Iris pigment epithelial cell (primary cell): ENCODE results near the gene CREB3L1.

ENCODE experiments used
- DNase-seq: peaks from one replicate; pipeline ENCODE4 v3.0.0-alpha.2; 2011; ENCODE audit warnings: low read depth

CREB3L1 gene, protein sequence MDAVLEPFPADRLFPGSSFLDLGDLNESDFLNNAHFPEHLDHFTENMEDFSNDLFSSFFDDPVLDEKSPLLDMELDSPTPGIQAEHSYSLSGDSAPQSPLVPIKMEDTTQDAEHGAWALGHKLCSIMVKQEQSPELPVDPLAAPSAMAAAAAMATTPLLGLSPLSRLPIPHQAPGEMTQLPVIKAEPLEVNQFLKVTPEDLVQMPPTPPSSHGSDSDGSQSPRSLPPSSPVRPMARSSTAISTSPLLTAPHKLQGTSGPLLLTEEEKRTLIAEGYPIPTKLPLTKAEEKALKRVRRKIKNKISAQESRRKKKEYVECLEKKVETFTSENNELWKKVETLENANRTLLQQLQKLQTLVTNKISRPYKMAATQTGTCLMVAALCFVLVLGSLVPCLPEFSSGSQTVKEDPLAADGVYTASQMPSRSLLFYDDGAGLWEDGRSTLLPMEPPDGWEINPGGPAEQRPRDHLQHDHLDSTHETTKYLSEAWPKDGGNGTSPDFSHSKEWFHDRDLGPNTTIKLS

DNA sequence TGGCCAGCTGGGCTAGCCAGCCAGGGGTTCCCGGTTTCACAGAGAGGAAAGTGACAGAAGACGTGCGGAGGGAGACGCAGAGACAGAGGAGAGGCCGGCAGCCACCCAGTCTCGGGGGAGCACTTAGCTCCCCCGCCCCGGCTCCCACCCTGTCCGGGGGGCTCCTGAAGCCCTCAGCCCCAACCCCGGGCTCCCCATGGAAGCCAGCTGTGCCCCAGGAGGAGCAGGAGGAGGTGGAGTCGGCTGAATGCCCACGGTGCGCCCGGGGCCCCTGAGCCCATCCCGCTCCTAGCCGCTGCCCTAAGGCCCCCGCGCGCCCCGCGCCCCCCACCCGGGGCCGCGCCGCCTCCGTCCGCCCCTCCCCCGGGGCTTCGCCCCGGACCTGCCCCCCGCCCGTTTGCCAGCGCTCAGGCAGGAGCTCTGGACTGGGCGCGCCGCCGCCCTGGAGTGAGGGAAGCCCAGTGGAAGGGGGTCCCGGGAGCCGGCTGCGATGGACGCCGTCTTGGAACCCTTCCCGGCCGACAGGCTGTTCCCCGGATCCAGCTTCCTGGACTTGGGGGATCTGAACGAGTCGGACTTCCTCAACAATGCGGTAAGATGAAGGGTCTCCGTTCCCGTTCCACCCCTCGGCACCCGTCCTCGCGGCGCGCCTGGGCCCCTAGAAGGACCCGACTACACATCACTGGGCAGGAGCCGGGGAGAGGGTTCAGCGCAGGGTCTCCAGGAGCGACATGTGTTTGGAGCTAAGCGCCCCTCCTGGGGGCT is at the start of gene CREB3L1:
Gene CREB3L1, plus strand, starts transcription at position 41 of the 765 bp plus-strand sequence. Its CDS starts 450 bp downstream, at position 491.
- DNase-seq, result no peak

DNA sequence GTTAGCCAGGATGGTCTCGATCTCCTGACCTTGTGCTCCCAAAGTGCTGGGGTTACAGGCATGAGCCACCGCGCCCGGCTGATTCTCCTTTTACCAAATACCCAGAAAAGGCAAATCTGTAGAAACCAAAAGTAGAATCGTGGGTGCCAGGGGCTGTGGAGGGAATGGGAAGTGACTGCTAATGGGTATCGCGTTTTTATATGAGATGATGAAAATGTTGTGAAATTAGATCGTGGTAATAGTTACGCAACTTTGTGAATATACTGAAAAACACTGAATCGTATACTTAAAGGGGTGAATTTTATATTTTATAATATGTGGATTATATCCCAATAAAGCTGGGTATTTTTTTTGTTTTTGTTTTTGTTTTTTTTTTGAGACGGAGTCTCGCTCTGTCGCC is 48.2 kb upstream of the CREB3L1 start:
- DNase-seq, result no peak

DNA sequence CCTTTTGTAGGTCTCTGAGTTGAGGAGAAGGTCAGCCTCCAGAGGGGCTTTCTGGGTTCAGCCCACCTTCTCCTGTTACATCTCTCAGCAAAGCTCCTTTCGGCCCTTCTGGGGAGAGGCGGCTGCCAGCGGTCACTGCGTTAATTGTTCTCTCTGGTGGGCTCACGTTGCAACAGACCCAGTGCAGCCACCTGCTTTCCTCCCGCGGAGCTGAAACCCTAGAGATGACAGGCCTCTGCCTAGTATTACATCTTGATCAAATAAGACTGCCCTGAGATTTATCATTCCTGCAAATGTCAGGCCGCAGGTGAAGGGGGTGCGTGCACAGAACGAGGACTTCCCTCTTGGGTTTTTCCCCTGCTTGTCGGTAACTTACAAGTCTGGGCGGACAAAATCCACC is 43.2 kb upstream of the CREB3L1 start:
- no peak for DNase-seq

DNA sequence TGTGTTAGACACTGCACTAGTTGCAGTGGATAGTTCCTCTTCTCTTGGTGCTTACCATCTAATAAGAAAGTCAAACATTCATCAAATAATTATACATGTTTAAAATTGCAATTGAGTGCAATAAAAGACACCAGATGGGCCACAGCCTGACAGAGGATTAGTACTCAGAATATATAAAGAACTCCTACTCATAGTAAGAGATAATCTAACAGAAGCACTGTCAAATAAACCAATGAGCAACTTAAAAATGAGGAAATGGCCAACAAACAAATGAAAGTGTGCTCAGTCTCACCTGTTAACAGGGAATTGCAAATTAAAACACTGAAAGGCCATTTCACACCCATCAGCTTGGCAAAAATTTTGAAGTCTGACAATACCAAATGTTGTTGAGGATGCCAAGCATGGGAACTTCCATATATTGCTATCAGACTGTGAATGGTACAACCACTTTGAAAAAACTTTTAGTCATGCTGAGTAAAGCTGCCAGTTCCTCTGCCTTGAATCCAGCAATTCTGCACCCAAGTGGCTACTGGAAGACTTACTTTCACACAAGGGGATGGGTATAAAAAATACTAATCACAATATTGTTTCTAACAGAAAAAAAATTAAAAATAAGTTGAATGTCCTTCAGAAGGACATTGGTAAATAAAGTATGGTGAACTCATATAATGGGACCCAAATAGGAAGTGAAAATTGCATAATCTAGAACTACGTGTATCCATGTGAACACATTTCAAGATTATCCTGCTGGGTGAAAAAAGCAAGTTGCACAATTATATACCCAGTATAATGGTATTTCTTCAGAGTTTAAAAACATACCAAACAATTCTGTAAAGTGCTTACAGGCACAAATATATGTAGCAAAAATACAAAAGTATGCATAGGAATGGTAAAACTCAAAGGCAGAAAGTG is 41.4 kb upstream of the CREB3L1 start:
- peak; percentile 71 for DNase-seq

DNA sequence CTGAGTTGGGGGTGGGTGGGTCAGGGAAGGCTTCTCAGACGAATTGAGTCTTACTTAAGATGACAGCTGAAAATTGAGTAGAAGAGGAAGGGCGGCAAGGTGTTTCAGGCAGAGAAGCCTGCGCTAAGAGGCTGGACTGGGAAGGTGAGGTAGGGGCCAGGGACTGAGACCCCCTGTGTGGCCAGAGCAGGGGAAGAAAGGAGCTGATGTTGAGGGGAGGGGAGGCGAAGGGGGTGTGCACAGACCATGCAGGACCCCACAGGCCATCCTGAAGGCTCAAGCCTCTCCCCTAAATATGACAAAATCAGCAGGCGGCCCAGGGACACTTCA is 40.6 kb upstream of the CREB3L1 start:
- no peak for DNase-seq

DNA sequence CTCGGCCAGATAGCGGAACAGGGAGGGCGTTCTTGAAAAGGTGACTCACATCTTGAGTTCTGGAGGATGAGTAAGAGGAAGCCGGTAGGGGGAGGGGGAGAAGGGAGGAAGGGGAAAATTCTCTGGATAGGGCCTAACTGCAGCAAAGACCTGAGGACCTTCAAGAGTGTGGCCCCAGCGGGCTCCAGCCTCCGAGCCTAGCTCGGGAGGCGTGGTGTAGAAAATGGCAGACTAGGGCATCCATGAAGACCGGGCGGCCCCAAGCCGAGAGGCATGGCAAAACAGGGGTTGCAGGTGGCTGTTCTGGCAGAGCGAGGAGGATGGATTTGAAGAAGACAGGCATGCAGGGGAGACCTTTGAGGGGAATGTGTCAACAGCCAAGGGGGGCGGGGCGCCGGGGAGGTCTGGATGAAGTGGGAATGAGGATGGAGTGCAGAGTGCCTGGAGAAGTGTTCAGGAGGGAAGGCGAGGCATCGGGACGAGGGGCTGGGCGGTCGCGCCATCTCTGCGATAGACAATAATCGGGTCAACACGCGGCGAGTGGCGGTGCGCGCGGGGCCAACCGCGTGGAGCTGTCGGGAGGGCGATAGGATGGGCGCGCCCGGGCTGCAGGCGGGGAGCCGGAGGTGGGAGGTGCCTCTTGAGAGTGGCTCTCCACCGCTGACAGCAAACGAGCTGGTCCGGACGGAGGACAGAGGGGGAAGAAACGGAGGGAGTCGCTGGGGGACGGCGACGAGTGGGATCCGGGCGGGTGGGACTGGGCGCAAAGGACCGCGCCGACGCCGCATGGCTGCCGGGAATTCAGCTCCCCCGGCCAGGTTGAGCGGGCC is 40.0 kb upstream of the CREB3L1 start:
- DNase-seq, result peak; percentile 91

DNA sequence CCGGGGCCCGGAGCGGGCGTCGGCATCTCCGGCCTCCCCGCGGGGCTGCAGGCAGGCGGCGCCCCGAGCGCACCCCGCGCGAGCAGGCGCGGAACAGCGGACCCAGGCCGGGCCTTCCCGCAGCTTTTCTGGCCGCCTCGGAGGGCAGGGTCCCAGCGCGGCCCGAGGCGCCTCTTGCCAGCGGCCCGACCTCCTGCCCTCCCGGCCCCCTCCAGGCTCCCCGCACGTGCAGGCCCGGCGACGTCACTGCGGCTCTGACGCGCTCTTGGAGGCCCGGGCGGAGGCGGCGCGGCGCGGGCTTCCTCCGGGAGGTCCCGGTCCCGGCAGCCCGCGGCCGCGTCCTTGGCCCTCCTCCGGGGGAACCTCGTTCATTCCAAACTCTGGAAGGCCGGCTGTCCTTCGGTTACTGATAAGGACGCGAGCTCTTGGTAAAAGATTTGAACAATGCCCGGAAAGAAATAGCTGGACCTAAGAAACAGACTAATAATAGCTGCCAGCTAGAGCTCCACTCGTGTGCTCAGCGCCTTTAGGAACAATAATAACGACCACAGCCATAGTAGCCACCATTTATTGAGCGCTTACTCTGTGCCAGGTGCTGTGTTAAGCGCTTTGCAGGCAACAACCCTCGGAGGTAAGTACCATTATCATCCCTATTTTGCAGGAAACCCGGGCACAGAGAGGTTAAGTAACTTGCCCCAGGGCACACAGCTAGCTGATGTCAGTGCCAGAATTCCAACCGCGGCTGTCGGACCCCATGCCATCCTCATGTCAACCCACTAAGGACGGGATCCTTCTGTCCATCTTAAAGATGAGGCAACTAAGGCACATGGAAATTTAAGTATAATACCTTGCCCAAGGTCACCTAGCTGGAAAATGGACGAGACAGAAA is 39.1 kb upstream of the CREB3L1 start:
- DNase-seq, result peak; percentile 69

DNA sequence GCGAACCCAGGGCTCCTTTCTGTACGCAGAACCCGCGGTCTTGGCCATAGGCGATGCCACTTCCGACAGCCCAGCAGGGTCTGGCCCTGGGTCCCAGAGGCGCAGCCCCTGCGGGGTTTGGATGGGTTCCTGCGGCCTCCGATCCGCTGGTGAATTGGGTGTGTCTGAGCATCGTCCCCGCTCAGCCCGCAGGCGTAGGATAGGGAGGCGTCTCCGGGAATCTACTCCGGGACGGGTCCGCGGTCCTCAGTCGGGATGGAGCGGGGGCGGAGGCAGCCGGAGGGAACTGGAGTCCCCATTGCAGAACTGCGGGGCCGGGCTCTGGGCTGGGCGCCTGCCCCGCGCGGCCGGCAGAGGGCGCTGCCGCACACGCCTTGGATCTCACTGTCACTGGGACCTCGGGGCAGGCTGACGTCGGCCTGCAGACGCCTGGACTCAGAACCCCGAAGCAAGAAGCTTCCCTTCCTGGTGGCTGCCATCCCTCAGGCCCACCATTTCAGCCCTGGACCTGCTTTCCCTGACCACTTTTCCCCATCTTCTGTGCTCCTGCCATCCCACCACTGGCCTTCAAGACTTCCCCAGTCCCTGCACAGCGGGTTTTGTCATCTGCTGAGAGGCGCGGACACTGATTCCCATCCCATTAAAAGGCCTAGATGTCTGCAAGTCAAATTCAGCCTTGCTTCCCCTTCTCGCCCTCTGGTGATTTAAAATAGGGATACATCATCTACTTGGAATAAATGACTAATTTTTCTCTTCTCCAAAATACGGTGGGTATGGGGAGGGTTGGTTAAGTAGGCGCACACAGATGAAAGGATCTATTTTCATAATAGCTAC is 38.3 kb upstream of the CREB3L1 start:
- DNase-seq, result peak; percentile 79

DNA sequence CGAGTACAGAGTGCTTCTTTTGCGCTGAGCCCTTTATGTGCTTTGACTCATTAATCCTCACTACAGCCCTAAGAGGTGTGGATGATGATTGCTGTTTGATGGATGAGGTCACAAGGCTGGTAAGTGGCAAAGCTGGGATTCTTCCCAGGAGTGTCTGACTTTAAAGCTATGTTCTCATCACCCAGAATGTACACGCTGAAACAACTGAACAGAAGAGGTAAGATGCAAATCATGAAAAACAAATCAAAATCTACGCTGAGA is 37.7 kb upstream of the CREB3L1 start:
- peak; percentile 13 for DNase-seq

DNA sequence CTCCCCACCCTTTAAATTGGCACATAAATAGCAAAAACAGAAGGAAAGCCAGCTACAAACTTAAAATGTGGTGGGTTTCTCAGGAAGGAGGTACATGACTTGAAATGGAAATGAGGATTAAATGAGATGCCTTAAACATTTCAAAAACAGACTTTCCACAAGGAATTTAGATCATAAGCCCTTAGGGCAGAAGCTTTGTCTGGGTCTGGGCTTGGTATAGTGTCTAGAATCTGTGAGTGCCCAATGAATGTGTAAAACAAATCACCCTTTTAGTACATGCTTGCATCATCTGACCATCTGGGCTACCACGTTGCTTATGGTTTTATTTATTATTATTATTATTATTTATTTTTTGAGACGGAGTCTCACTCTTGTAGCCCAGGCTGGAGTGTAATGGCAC is 37.1 kb upstream of the CREB3L1 start:
- no peak for DNase-seq

DNA sequence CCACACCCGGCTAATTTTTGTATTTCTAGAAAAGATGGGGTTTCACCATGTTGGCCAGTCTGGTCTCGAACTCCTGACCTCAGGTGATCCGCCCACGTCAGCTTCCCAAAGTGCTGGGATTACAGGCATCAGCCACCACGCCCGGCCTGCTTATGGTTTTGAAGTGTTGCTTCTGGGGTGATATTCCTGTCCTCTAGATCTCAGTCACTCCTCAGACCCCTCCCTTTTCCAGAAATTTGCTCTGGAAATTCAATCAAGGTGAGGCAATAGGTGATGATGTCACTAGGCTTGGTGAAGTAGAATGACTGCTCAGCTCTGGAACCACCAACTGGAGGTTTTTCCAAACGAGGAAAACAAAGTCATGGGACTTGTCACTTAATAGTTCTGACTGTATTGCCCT is 36.6 kb upstream of the CREB3L1 start:
- no peak for DNase-seq

DNA sequence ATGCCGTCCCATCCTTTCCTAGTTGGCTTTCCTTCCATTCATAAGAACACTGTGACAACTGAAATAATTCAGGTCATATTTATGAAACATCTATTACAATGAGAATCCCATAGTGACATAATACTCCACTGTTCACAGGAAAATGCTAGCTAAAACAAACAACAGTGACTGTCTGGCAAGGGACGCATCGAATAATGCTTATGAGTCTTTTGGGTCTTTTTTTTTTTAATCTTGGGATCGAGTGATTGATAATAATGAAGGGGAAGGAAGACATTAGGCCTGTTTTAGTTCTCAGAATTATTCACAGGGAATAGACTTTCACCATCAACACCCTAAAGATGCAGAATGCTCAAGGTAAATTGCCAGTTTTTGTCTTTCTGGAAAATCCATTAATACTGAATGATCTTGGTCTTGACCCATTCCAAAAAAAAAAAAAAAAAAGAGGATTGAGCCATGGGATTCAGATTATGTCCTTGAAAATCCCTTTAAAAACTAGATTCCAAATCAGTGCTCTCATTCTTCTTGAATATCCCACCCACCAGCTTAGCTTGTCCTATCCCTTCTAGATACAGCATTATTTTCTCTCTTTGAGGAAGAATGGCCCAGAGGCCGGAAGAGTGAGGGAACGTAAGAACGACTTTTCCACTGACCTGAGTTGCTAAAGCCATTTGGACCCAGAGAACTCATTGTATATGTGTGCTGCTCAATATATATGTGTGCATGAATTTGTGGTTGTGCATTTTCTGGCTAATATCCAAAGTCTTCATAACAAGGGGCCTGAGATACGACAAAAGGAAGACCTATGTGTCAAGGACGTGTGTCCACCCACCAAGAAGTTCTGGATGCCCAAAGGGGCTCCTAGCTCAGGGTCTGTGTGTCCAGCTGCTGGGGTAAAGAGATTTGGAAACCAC is 35.2 kb upstream of the CREB3L1 start:
- no peak for DNase-seq

DNA sequence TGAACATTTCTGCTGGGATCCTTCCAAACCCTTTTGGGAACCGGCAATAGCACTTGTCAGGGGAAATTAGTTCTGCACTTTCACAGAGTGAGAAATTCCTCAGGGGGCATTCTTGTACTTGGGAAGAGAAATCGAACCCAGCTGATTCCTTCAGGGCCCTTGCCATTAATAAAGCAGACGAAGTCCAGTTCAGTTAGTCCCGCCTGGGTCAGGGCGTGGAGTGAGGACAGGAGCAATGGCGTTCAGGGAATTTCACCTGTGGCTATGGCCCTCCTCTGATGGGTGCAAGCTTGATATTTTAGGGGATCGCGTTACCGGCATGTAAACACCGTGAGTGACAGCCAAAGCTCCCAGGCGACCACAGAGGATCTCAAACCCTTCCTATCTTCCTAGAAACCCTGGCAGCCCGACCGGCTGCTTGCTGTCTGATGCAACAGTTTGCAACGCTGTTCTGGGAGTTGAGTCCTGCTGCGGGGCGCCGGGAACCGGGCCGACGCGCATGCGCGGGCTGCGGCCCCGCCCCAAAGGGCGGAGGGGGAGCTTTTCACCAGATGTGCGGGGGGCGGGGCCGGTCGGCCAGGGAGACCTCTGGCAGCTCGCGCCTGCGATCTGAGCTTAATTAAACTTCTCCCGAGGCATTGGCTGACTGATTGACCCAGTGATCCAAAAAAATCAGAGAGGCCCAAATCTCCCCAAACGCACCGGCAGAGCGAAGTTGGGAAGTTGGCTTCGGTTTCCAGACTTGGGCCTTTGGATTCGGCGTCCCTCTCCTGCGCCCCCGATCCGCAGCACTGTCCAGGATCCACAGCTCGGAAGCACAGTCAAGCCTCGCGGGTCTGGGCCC is 34.3 kb upstream of the CREB3L1 start:
- DNase-seq, result peak; percentile 94

DNA sequence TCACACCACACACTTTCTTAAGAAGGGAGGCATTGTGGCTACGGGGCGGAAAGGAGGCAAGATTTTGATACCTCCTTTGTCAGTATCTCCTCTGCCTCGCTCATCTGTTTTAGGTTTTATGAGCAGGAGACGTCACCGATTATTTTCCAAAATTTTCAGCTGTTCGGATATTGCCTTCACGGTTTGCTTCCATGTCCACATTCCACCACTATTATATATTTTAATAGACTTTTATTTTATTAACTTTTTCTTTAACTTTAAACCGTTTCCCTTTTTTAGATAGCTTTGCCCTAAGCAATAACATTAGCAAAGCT is 33.7 kb upstream of the CREB3L1 start:
- DNase-seq, result no peak

DNA sequence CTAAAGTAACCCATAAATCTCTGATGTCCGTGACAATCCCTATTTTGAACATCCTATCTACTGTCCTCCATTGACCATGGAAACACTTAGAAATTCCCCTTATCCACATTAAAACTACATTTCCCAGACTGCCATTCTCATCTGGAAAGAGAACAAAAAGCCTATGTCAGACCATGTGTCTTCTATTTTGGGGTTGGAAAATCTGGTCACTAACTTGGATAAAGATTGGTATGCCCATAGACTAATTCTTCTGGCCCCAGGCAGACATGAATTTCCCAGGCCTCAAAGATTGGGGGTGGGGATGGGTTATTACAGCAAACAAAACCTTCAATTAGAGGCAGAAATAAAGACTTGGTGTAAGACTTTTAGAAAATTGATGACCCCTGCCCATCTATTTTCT is 30.9 kb upstream of the CREB3L1 start:
- peak; percentile 10 for DNase-seq

DNA sequence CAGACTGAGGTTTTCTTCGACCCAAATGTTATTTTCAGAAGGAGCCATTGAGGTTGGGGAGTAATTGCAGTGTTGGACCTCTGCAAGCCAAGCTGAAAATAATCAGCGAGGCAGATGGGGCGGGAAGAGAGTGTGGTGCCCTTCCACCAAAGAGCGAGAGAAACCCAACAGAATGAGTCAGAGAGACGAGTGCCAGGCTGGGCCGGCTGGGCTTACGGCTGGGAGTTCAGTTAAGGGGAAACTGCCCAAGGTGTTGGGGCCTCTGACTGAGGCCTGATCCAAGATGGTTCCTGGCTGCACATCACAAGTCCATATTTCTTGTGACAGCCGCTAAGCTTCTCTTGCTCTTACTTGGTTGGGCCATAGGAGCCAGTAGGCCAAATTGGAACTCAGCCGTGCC is 30.4 kb upstream of the CREB3L1 start:
- DNase-seq, result peak; percentile 31

DNA sequence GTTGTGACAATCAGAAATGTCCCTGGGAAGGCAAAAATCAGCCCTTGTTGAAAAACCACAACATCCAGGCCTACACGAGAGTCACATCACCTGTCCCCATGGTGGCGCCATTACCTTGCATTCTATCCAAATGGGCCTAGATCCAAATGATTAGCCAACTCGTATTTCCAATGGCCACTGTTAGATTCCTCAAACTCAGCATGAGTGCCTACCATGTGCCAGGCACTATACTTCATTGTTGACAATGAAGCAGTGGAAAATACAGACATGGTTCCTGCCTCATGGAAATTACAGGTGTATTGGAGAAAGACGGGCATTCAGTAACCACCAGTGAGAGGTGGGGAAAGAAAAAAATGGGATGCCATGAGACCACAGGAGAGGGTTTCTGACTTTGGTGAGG is 29.8 kb upstream of the CREB3L1 start:
- DNase-seq, result peak; percentile 70
